ENCODE measurements around the gene SORCS2.

GRCh38 chr4:7680731-7681130 is 488.4 kb downstream of the SORCS2 start:
- TF ChIP-seq POLR2A (IDR thresholded peaks at IDR 0.05) (no peak), CTCF (IDR thresholded peaks at IDR 0.05) (no peak)

Measured in Peyer's patch (tissue), 4 donors.